H1 (cell line): ENCODE data around the gene FAM53A. TPM values are rescaled to one million over a fixed set of nuclear protein-coding genes. Genes with fewer than 3 reads are reported as not detected.

Experiments
- ATF2 ChIP-seq: IDR thresholded peaks from 2 replicates; pipeline ENCODE4 v1.6.1; 2012; ENCODE audit warnings: low read length, inconsistent platforms
- RFX5 ChIP-seq: IDR thresholded peaks from 2 replicates; pipeline ENCODE4 v1.6.1; 2011; ENCODE audit warnings: low read depth, low read length, improper control_type of control experiment, borderline replicate concordance
- SIN3A ChIP-seq, 2 experiments: IDR thresholded peaks in 1 of 2; conservative IDR thresholded peaks in 1 of 2; 2 replicates each; pipeline ENCODE4 v1.6.1; 2011 to 2012; ENCODE audit warnings: low read length in 2 of 2, improper control_type of control experiment in 1 of 2, low read depth in 1 of 2, mild to moderate bottlenecking in 1 of 2
- polyA plus RNA-seq, 7 experiments: library from polyadenylated mRNA; depleted of rRNA in 3 of 7; stranded (reverse) in 5 of 7; unstranded in 2 of 7; fragments of >200 nt in 5 of 7; fragments of 200-250 nt in 2 of 7; gene quantifications; 1 replicate in 5 of 7; 2 replicates in 1 of 7; 4 replicates in 1 of 7; pipeline versions ENCODE4 v1.2.1 to v1.2.3, GENCODE V29; 2011 to 2013; ENCODE audit warnings: missing spikeins in 2 of 7, mixed read lengths in 2 of 7
- total RNA-seq: library from RNA; stranded (reverse); fragmentation: NEBNext Ultra II Directional; extraction: Animal tissue kit (Norgen Biotek cat#: 25700); gene quantifications from 2 replicates; pipeline ENCODE4 v1.2.1, GENCODE V29; 2021

FAM53A gene
- total and polyA plus RNA-seq, 2 of the 8 experiments (the other 6 are each of a cell fraction or from before 2014, with no cell fraction given): 1.9 to 2.0 TPM

DNA sequence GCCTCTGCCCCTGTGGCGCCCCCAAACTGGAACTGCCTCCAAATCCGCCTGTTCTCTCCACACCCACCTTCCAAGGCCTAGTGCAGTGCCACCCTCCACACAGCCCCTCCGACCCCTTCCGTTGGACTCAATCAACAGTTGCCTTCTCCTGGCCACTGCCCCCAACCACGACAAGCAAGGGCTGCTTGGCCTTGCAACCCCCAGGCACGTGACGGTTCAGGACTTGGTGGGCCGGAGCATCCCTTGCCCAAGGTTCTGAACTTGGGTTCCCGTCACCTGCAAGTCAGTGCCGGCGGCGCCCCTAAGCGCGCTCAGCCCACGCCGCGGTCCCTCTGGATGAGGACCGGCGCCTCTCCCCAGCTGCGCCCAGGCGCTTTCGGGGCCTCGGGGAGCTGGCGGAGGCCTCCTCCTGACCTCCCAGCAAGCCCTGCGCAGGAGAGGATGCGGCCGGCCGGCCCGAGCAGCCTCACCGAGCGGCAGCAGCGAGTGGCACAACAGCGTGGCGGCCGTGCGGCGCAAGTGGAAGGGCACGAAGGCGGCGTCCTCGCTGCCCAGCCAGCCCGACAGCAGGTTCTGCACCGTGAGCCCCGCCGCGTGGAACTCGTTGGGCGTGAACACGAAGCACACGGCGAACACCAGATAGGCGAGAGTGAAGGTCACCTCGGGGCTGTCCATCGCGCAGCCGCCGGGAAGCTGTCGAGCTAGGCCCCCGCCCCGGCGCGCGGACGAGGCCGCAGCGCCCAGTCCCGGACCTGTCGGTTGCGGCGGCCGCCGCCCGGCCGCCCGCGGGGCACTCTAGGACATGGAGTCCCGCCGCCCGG is 36.3 kb upstream of the FAM53A start (continued):
- TF ChIP-seq ATF2 (no peak), SIN3A (conservative IDR thresholded peaks at IDR 0.05 in 1 of 2, IDR thresholded peaks at IDR 0.05 in 1 of 2; ENCODE audit: low read depth in 1 of 2, low read length in 2 of 2) (peak in 1 of 2 experiments; percentile 2; a peak in 1 of 4 replicates), RFX5 (no peak)
